GM19438 (cell line): ENCODE data around the gene LRRFIP1.

Source experiments
- ATAC-seq: cut with Tn5 transposase; IDR thresholded peaks from one replicate; pipeline ENCODE4 v1.9.1; 2021; ENCODE audit warnings: low read depth; ENCODE audit not compliant: unreplicated experiment

Gene LRRFIP1

GRCh38 chr2:237717366-237718276, 90.2 kb downstream of the LRRFIP1 start:
- no peak for ATAC-seq

GRCh38 chr2:237718277-237718634, 90.9 kb downstream of the LRRFIP1 start:
- no peak for ATAC-seq

GRCh38 chr2:237720444-237720843, 93.1 kb downstream of the LRRFIP1 start:
- no peak for ATAC-seq

GRCh38 chr2:237720957-237721356, 93.6 kb downstream of the LRRFIP1 start:
- no peak for ATAC-seq

GRCh38 chr2:237721458-237721857, 94.1 kb downstream of the LRRFIP1 start:
- ATAC-seq, result no peak

- no peak for ATAC-seq
Observed at GRCh38 chr2:237722616-237723015, 95.2 kb downstream of the LRRFIP1 start.

GRCh38 chr2:237723023-237723422, 95.6 kb downstream of the LRRFIP1 start:
- ATAC-seq, result no peak

GRCh38 chr2:237723602-237724001, 96.2 kb downstream of the LRRFIP1 start:
- ATAC-seq, result no peak

GRCh38 chr2:237724811-237725478, 97.6 kb downstream of the LRRFIP1 start:
- ATAC-seq, result no peak

GRCh38 chr2:237725661-237726060, 98.3 kb downstream of the LRRFIP1 start:
- ATAC-seq, result no peak

- no peak for ATAC-seq
Observed at GRCh38 chr2:237726401-237726830, 99.0 kb downstream of the LRRFIP1 start.

- no peak for ATAC-seq
Observed at GRCh38 chr2:237727363-237727762, 100.0 kb downstream of the LRRFIP1 start.

- ATAC-seq, result no peak
Observed at GRCh38 chr2:237729681-237730475, 102.5 kb downstream of the LRRFIP1 start.

GRCh38 chr2:237731663-237732062, 104.3 kb downstream of the LRRFIP1 start:
- no peak for ATAC-seq

- no peak for ATAC-seq
Observed at GRCh38 chr2:237732070-237732469, 104.7 kb downstream of the LRRFIP1 start.

GRCh38 chr2:237732790-237733381, 105.5 kb downstream of the LRRFIP1 start:
- ATAC-seq, result no peak

- ATAC-seq, result no peak
Observed at GRCh38 chr2:237733677-237734300, 106.4 kb downstream of the LRRFIP1 start.

GRCh38 chr2:237734905-237735623, 107.7 kb downstream of the LRRFIP1 start:
- ATAC-seq, result no peak

GRCh38 chr2:237735798-237736197, 108.4 kb downstream of the LRRFIP1 start:
- ATAC-seq, result no peak

- ATAC-seq, result no peak
Observed at GRCh38 chr2:237736783-237737182, 109.4 kb downstream of the LRRFIP1 start.
